Measurements from ENCODE around the gene SORCS2. TPM values are rescaled to one million over a fixed set of nuclear protein-coding genes. Genes with fewer than 3 reads are reported as not detected.

Gene SORCS2
- total RNA-seq, 1 donor from 2014 or later = 3.1 TPM

DNA sequence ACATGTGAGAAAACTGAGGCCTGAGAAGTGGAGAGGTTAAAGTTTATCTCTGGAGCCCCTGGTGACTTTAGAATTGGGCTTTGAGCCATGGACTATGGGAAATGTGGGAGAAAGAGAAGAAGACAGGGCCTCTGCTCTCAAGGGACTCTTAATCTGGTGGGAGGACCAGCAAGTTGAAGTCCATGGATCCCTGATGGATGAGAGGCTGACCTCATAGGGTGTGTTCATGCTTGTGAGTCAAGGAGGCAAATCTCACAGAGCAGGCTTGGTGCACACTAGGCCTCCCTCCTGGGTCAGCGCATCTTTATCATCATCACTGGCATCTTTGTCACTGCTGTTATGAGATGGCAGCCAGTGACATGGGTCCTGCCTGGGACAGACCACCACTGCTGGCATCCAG is 535.4 kb downstream of the SORCS2 start:
- Histone ChIP-seq H3K27me3 (ENCODE audit: control insufficient read depth in 3 of 3, insufficient read depth in 3 of 3, low read length in 3 of 3) (peaks cover 0 to 6% (median 4%) of the 10 kb centered on the region in 3 donors), H3K27ac (ENCODE audit: low read depth, low read length) (no peak overlapping the region), H3K9me3 (ENCODE audit: control insufficient read depth in 3 of 3, low read length in 3 of 3) (no peaks in the 10 kb centered on the region), H3K36me3 (ENCODE audit: control insufficient read depth in 3 of 3, insufficient read depth in 3 of 3, low read length in 3 of 3) (no peaks in the 10 kb centered on the region), H3K4me3 (ENCODE audit: low read length in 3 of 3) (no peak overlapping the region), H3K9ac (ENCODE audit: low read depth in 1 of 3, low read length in 3 of 3) (no peak overlapping the region), H3K4me1 (ENCODE audit: control insufficient read depth in 3 of 3, insufficient read depth in 3 of 3, low read length in 3 of 3) (no peaks in the 10 kb centered on the region)

DNA sequence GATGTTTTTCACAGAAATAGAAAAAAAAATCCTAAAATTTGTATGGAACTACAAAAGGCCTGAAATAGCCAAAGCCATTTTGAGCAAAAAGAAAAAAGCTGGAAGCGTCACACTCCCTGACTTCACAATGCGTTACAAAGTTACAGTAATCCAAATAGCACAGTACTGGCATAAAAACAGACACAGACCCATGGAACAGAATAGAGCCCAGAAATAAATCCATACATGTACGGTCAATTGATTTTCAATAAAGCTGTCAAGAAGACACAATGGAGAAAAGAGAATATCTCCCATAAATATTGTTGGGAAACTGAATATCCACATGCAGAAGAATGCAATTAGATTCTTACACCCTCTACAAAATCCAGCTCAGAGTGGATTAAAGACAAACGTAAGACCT is 539.1 kb downstream of the SORCS2 start:
- H3K9ac ChIP-seq (ENCODE audit: low read depth in 1 of 3, low read length in 3 of 3) = no peak overlapping the region
- H3K4me3 ChIP-seq (ENCODE audit: low read length in 3 of 3) = no peak overlapping the region
- H3K27ac ChIP-seq (ENCODE audit: low read depth, low read length) = no peak overlapping the region
- H3K36me3 ChIP-seq (ENCODE audit: control insufficient read depth in 3 of 3, insufficient read depth in 3 of 3, low read length in 3 of 3) = no peaks in the 10 kb centered on the region
- peaks cover 0 to 8% (median 5%) of the 10 kb centered on the region in 3 donors for H3K27me3 ChIP-seq (ENCODE audit: control insufficient read depth in 3 of 3, insufficient read depth in 3 of 3, low read length in 3 of 3)
- H3K4me1 ChIP-seq (ENCODE audit: control insufficient read depth in 3 of 3, insufficient read depth in 3 of 3, low read length in 3 of 3) = no peaks in the 10 kb centered on the region
- no peaks in the 10 kb centered on the region for H3K9me3 ChIP-seq (ENCODE audit: control insufficient read depth in 3 of 3, low read length in 3 of 3)

DNA sequence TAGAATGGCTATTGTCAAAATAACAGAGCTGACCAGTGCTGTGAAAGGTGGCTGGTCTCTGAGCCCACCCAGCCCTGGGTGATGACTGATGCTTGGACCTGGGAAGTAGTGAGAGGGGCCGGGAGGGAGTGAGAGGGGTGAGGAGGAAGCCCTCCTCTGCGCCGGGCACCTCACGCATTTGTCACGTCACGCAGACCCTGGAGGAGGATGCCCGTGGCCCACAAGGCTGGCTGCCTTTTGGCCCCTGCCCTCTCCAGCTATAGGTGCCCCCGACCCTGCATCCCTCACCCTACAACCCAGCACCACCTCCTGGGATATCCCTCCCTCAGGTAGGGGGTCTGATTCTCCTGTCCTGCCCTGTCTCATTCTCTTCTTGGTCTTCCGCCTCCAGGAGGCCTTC is 539.9 kb downstream of the SORCS2 start:
- no peaks in the 10 kb centered on the region for H3K4me1 ChIP-seq (ENCODE audit: control insufficient read depth in 3 of 3, insufficient read depth in 3 of 3, low read length in 3 of 3)
- no peaks in the 10 kb centered on the region for H3K9me3 ChIP-seq (ENCODE audit: control insufficient read depth in 3 of 3, low read length in 3 of 3)

DNA sequence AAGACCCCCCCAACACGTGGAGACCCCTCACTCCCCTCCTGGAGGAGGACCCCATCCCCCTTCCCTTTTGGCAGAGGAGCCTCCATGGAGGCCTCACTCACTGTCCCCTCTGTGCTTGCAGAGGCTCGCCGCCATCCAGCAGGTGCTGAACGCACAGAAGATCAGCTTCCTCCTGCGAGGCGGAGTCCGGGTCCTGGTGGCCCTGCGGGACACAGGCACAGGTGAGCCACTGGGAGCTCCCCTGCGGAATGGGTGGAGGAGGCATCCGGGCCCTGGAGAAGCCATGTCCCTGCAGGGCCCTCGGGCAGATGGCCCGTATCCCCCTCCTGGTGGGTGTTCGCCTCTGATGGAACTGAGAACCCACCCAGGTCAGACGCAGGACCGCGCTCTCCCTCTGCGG is 540.9 kb downstream of the SORCS2 start:
- H3K4me1 ChIP-seq (ENCODE audit: control insufficient read depth in 3 of 3, insufficient read depth in 3 of 3, low read length in 3 of 3) = no peaks in the 10 kb centered on the region
- H3K27ac ChIP-seq (ENCODE audit: low read depth, low read length) = no peak overlapping the region
- H3K27me3 ChIP-seq (ENCODE audit: control insufficient read depth in 3 of 3, insufficient read depth in 3 of 3, low read length in 3 of 3) = peaks cover 0 to 11% (median 8%) of the 10 kb centered on the region in 3 donors
- no peak overlapping the region for H3K9ac ChIP-seq (ENCODE audit: low read depth in 1 of 3, low read length in 3 of 3)
- no peak overlapping the region for H3K4me3 ChIP-seq (ENCODE audit: low read length in 3 of 3)
- peaks cover 0 to 3% (median 0%) of the 10 kb centered on the region in 3 donors for H3K9me3 ChIP-seq (ENCODE audit: control insufficient read depth in 3 of 3, low read length in 3 of 3)
- H3K36me3 ChIP-seq (ENCODE audit: control insufficient read depth in 3 of 3, insufficient read depth in 3 of 3, low read length in 3 of 3) = peaks cover 0 to 3% (median 0%) of the 10 kb centered on the region in 3 donors

More for the DNA sequence above, 539.9 kb downstream of the SORCS2 start:
- H3K27me3 ChIP-seq (ENCODE audit: control insufficient read depth in 3 of 3, insufficient read depth in 3 of 3, low read length in 3 of 3) = peaks cover 0 to 8% (median 5%) of the 10 kb centered on the region in 3 donors
- no peak overlapping the region for H3K9ac ChIP-seq (ENCODE audit: low read depth in 1 of 3, low read length in 3 of 3)
- no peak overlapping the region for H3K4me3 ChIP-seq (ENCODE audit: low read length in 3 of 3)
- H3K36me3 ChIP-seq (ENCODE audit: control insufficient read depth in 3 of 3, insufficient read depth in 3 of 3, low read length in 3 of 3) = no peaks in the 10 kb centered on the region
- no peak overlapping the region for H3K27ac ChIP-seq (ENCODE audit: low read depth, low read length)

DNA sequence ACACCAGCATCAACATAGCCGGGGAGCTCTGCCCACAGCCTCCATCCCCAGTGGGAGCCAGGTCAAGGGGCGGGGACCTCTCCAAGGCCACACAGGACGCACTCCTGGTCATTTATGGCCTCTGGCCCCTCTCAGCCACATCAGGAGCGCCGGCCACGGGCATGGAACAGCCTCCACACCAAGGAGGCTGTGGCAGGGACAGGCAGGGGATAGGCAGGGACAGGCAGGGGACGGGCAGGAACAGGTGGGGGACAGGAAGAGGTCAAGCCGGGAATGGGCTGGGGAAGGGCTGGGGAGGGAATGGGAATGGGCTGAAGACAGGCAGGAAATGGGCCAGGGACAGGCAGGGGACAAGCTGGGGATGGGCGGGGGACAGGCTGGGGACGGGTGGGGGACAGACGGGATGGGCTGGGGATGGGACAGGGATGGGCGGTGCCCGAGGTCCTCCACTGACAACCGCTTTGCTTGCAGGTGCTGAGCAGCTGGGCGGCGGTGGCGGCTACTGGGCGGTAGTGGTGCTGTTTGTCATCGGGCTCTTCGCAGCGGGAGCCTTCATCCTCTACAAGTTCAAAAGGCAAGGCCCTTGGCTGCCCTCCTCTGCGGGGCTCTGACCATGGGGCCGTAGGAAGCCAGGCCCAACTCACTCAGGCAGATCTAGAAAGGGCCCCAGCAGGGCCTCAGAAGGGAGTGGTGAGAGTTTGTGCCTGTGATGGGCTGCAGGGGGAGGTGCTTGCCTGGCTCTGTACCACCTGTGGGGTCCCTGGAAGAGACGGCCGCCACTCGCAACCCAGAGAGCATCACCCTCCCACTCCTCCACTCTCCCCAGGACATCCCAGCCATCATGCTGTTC is 541.7 kb downstream of the SORCS2 start:
- H3K4me1 ChIP-seq (ENCODE audit: control insufficient read depth in 3 of 3, insufficient read depth in 3 of 3, low read length in 3 of 3) = no peaks in the 10 kb centered on the region
- H3K4me3 ChIP-seq (ENCODE audit: low read length in 3 of 3) = no peak overlapping the region
- peaks cover 0 to 3% (median 0%) of the 10 kb centered on the region in 3 donors for H3K9me3 ChIP-seq (ENCODE audit: control insufficient read depth in 3 of 3, low read length in 3 of 3)
- H3K9ac ChIP-seq (ENCODE audit: low read depth in 1 of 3, low read length in 3 of 3) = no peak overlapping the region
- peaks cover 0 to 3% (median 0%) of the 10 kb centered on the region in 3 donors for H3K36me3 ChIP-seq (ENCODE audit: control insufficient read depth in 3 of 3, insufficient read depth in 3 of 3, low read length in 3 of 3)
- peaks cover 0 to 11% (median 8%) of the 10 kb centered on the region in 3 donors for H3K27me3 ChIP-seq (ENCODE audit: control insufficient read depth in 3 of 3, insufficient read depth in 3 of 3, low read length in 3 of 3)
- H3K27ac ChIP-seq (ENCODE audit: low read depth, low read length) = no peak overlapping the region

DNA sequence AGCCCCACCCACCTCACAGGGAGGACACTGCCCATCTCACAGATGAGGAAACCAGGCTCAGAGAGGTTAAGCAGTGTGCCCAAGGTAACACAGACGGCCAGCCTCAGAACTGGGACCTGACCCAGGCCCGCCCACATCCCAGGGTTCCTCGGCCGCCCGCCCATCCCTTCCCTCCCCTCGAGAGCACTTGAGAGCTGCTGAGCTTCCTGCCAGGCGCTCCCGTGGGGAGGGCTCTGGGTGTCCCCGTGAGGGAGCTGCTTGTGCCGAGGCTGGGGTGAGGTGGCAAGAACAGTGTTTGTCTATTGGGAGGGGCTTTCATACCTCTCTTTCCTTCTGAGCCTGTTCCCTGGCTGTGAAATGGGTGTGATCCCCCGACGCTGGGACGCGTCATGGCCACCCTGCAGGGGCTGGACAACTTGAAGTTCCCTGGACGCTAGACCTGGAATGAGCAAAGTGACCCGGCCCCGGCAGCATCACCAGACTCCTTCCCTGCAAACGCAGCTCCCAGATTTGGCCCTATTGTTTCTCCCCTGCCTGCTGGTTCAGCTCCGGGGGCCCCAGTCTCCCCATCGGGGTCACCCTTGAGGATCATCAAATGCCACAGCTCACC is 542.4 kb downstream of the SORCS2 start:
- no peak overlapping the region for H3K4me3 ChIP-seq (ENCODE audit: low read length in 3 of 3)
- no peak overlapping the region for H3K27ac ChIP-seq (ENCODE audit: low read depth, low read length)
- peaks cover 0 to 3% (median 0%) of the 10 kb centered on the region in 3 donors for H3K9me3 ChIP-seq (ENCODE audit: control insufficient read depth in 3 of 3, low read length in 3 of 3)
- H3K36me3 ChIP-seq (ENCODE audit: control insufficient read depth in 3 of 3, insufficient read depth in 3 of 3, low read length in 3 of 3) = peaks cover 0 to 3% (median 0%) of the 10 kb centered on the region in 3 donors
- no peak overlapping the region for H3K9ac ChIP-seq (ENCODE audit: low read depth in 1 of 3, low read length in 3 of 3)
- H3K27me3 ChIP-seq (ENCODE audit: control insufficient read depth in 3 of 3, insufficient read depth in 3 of 3, low read length in 3 of 3) = peaks cover 0 to 8% (median 7%) of the 10 kb centered on the region in 3 donors
- H3K4me1 ChIP-seq (ENCODE audit: control insufficient read depth in 3 of 3, insufficient read depth in 3 of 3, low read length in 3 of 3) = no peaks in the 10 kb centered on the region

DNA sequence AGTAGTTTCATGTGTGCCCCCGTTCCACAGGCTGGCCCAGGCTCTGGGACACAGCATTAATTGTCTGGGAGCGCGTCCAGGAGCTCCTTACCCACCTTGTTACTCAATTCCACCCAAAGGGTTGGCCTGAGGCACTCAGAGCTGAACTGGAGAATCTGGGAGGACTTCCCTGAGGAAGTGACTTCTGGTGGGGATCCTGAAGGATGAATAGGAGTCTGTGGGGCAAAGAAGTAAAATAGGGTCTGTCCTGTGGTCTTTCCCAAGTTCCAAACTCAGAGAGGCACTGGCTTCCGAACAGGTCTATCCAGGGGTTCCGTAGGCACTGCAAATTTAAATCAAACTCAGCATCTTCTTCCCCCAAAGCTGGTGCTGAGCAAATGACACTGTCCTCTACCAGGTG is 543.1 kb downstream of the SORCS2 start:
- Histone ChIP-seq H3K27me3 (ENCODE audit: control insufficient read depth in 3 of 3, insufficient read depth in 3 of 3, low read length in 3 of 3) (peaks cover 0 to 11% (median 8%) of the 10 kb centered on the region in 3 donors), H3K27ac (ENCODE audit: low read depth, low read length) (no peak overlapping the region), H3K36me3 (ENCODE audit: control insufficient read depth in 3 of 3, insufficient read depth in 3 of 3, low read length in 3 of 3) (peaks cover 0 to 3% (median 0%) of the 10 kb centered on the region in 3 donors), H3K9ac (ENCODE audit: low read depth in 1 of 3, low read length in 3 of 3) (no peak overlapping the region), H3K4me1 (ENCODE audit: control insufficient read depth in 3 of 3, insufficient read depth in 3 of 3, low read length in 3 of 3) (no peaks in the 10 kb centered on the region), H3K9me3 (ENCODE audit: control insufficient read depth in 3 of 3, low read length in 3 of 3) (peaks cover 0 to 3% (median 0%) of the 10 kb centered on the region in 3 donors), H3K4me3 (ENCODE audit: low read length in 3 of 3) (no peak overlapping the region)

DNA sequence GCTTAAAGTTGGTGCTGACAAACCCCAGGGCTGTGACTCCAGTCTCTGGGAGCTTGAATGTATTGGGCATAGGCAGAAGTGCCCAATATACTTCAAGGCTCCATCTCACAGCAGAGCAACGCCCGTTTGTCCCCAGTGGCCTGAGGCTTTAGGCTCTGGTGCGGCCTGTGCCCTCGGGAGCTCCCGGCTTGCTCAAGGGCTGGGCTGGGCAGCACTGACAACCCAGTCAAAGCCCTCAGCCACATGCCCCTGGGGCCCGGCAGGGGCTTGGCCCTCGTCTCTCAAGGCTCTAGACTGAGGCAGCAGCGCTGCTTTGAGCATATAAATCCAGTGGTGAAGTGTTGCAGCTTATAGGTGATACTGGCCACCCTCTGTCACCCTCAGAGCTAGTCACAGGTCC is 543.6 kb downstream of the SORCS2 start:
- H3K36me3 ChIP-seq (ENCODE audit: control insufficient read depth in 3 of 3, insufficient read depth in 3 of 3, low read length in 3 of 3) = peaks cover 0 to 3% (median 0%) of the 10 kb centered on the region in 3 donors
- no peak overlapping the region for H3K4me3 ChIP-seq (ENCODE audit: low read length in 3 of 3)
- H3K4me1 ChIP-seq (ENCODE audit: control insufficient read depth in 3 of 3, insufficient read depth in 3 of 3, low read length in 3 of 3) = no peaks in the 10 kb centered on the region
- H3K9ac ChIP-seq (ENCODE audit: low read depth in 1 of 3, low read length in 3 of 3) = no peak overlapping the region
- H3K27ac ChIP-seq (ENCODE audit: low read depth, low read length) = no peak overlapping the region
- H3K9me3 ChIP-seq (ENCODE audit: control insufficient read depth in 3 of 3, low read length in 3 of 3) = peaks cover 0 to 3% (median 0%) of the 10 kb centered on the region in 3 donors
- peaks cover 0 to 11% (median 8%) of the 10 kb centered on the region in 3 donors for H3K27me3 ChIP-seq (ENCODE audit: control insufficient read depth in 3 of 3, insufficient read depth in 3 of 3, low read length in 3 of 3)

DNA sequence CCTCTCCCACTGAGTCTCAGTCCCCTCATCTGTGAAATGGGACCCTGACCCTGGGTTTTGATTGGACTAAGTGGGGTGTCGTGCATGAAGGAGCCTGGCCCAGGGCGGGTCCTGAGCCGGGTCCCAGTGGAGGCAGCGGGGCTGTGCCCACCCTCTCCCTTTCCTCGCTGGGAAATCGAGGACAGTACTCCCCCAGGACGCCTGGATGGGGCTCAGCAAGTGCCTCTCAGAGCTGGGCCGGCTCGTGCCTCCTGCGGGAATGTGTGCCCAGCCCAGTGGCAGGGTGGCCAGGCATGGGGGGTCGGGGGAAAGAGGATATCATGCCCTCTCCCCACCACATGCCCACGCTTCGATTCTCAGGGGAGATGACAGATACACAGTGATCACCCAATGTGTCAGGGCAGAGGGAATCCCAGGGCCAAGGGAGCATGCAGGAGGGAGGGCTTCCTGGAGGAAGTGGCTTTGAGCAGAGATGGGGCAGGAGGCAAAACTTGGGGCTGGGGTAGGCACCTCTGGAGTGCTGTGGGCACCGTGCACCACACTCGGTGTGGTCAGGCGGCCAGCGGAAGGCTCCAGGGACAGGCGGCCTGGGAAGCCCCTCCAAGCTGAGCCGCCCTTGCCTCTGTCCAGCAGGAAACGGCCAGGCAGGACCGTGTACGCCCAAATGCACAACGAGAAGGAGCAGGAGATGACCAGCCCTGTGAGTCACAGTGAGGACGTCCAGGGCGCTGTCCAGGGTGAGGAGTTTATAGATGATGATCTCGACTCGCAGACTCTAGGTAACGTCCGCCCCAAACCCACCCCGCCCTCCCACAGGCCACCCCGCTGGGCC is 544.3 kb downstream of the SORCS2 start:
- no peak overlapping the region for H3K9ac ChIP-seq (ENCODE audit: low read depth in 1 of 3, low read length in 3 of 3)
- peaks cover 0 to 3% (median 0%) of the 10 kb centered on the region in 3 donors for H3K9me3 ChIP-seq (ENCODE audit: control insufficient read depth in 3 of 3, low read length in 3 of 3)
- peaks cover 0 to 11% (median 8%) of the 10 kb centered on the region in 3 donors for H3K27me3 ChIP-seq (ENCODE audit: control insufficient read depth in 3 of 3, insufficient read depth in 3 of 3, low read length in 3 of 3)
- H3K36me3 ChIP-seq (ENCODE audit: control insufficient read depth in 3 of 3, insufficient read depth in 3 of 3, low read length in 3 of 3) = peaks cover 0 to 3% (median 0%) of the 10 kb centered on the region in 3 donors
- no peaks in the 10 kb centered on the region for H3K4me1 ChIP-seq (ENCODE audit: control insufficient read depth in 3 of 3, insufficient read depth in 3 of 3, low read length in 3 of 3)
- H3K4me3 ChIP-seq (ENCODE audit: low read length in 3 of 3) = no peak overlapping the region
- no peak overlapping the region for H3K27ac ChIP-seq (ENCODE audit: low read depth, low read length)

Measured in skeletal muscle tissue (tissue), 4 donors.